Measurements from ENCODE around the gene GHDC. TPM values are rescaled to one million over a fixed set of nuclear protein-coding genes. Genes with fewer than 3 reads are reported as not detected.

GHDC gene
- total RNA-seq, 4 donors from 2014 or later: 14.6 to 51.8 (median 20.7) TPM

DNA sequence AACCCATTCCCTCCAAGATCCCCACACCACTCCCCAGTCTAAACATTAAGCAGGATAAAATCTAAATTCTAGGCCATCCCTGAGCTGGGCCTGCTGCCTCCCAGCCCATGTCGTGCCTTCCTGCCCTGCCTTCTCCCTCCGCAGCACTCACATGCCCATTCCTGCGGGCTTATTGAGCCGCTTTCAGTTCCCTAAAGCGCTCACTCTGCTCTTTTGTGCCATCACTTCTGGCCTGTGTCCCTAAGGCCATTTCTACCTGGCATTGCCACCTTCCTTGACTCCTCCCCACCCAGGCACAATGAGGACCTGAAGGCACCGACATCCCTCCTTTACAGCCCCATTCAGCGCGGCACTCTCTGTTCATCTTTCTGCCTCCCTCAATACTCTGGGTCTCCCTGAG, 26.5 kb downstream of the GHDC start:
- no peak overlapping the region for H3K4me3 ChIP-seq (ENCODE audit: low read depth, poor library complexity, severe bottlenecking)
- WGBS, 2 donors: 94 to 95% methylated on average over 8 of the region's 8 CpGs
- no peak for DNase-seq (ENCODE audit: low spot score in 2 of 2)
- intact Hi-C loops (cut with DNase I; ENCODE audit: low total_unique reads): no loop called here
- TF ChIP-seq CTCF (IDR thresholded peaks at IDR 0.05) (no peak), POLR2A (IDR thresholded peaks at IDR 0.05) (no peak)

DNA sequence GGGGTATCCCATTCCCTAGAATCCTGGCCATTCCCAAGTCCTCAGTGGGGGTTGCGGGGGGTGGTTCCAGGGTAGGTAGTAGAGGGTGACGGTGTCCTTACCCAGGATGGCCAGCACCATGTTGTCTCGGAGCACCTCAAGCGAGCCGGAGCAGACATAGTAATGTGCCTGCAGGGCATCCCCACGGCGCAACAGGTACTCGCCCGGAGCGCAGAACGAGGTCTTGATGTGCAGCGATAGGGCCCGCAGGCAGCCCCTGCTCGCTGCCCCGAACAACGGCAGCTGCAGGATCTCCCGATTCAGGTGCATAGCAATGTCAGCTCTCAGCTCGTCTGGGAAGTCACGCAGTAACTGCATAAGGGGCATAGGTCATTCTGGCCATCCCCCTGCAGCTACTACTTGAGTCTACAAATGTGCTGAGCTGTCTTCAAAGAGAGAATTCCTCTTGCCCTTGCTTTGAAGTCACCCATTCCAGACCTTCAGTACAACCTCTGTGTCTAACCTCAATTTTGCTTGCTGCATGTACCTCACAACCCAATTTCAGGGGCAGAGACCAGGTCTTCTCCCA, 28.0 kb downstream of the GHDC start:
- intact Hi-C loops (cut with DNase I; ENCODE audit: low total_unique reads): no loop called here
- H3K4me3 ChIP-seq (ENCODE audit: low read depth, poor library complexity, severe bottlenecking): no peak overlapping the region
- WGBS, 2 donors: 84 to 95% methylated on average over 12 to 18 of the region's 19 CpGs
- DNase-seq (ENCODE audit: low spot score in 2 of 2): no peak
- TF ChIP-seq POLR2A (IDR thresholded peaks at IDR 0.05) (no peak), CTCF (IDR thresholded peaks at IDR 0.05) (no peak)

DNA sequence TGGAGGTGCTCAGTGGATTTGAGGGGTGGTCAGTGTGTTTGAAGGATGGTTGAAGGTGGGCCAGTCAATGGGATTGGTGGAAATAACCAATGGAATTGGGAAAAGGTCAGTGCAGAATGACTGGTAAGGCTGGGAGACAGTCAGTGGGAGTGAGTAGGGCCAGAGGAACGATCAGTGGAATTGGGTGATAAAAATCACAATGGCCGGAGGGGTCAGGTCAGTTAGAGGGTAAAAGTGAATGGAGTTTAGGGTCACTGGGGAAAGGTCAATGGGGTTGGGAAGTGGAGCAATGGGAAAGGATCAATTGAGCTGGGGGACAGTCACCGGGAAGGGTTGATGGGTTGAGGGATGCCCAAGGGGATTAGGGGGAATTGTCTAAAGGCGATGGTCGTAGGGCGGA, 28.5 kb downstream of the GHDC start:
- no peak for TF ChIP-seq POLR2A (IDR thresholded peaks at IDR 0.05)
- no peak for TF ChIP-seq CTCF (IDR thresholded peaks at IDR 0.05)
- intact Hi-C loops (cut with DNase I; ENCODE audit: low total_unique reads): no loop called here
- WGBS, 2 donors: 85 to 90% methylated on average over 6 of the region's 6 CpGs

GRCh38 chr17:42163696-42164407, 30.4 kb downstream of the GHDC start:
- TF ChIP-seq CTCF (IDR thresholded peaks at IDR 0.05) (no peak), POLR2A (IDR thresholded peaks at IDR 0.05) (no peak)

More for the DNA sequence above, 28.5 kb downstream of the GHDC start:
- DNase-seq (ENCODE audit: low spot score in 2 of 2): no peak
- H3K4me3 ChIP-seq (ENCODE audit: low read depth, poor library complexity, severe bottlenecking): no peak overlapping the region

GRCh38 chr17:42163113-42163512, 31.2 kb downstream of the GHDC start:
- intact Hi-C loops (cut with DNase I; ENCODE audit: low total_unique reads): no loop called here
- WGBS, 2 donors: 58 to 66% methylated on average over 8 of the region's 8 CpGs
- TF ChIP-seq CTCF (IDR thresholded peaks at IDR 0.05): no peak
- no peak for TF ChIP-seq POLR2A (IDR thresholded peaks at IDR 0.05)
- H3K4me3 ChIP-seq (ENCODE audit: low read depth, poor library complexity, severe bottlenecking): no peak overlapping the region
- no peak for DNase-seq (ENCODE audit: low spot score in 2 of 2)

More at GRCh38 chr17:42163696-42164407, 30.4 kb downstream of the GHDC start:
- no peak for DNase-seq (ENCODE audit: low spot score in 2 of 2)
- WGBS, 2 donors: 48 to 49% methylated on average over 22 of the region's 22 CpGs
- H3K4me3 ChIP-seq (ENCODE audit: low read depth, poor library complexity, severe bottlenecking): no peak overlapping the region
- intact Hi-C loops (cut with DNase I; ENCODE audit: low total_unique reads): no loop called here
